ENCODE results near the gene TMEM53. TPM values are rescaled to one million over a fixed set of nuclear protein-coding genes. Genes with fewer than 3 reads are reported as not detected.

Gene TMEM53
- total RNA-seq, 2 experiments from 2014 or later = 3.0 to 3.5 TPM

GRCh38 chr1:44609768-44610526 lies 64.3 kb downstream of the TMEM53 start:
- Mint-ChIP-seq H3K27ac (no peak overlapping the region), H3K9me3 (no peaks in the 10 kb centered on the region), H3K27me3 (no peaks in the 10 kb centered on the region), H3K4me3 (no peak overlapping the region), H3K4me1 (no peaks in the 10 kb centered on the region), H3K36me3 (ENCODE audit: low read depth) (no peaks in the 10 kb centered on the region)
- POLR2A ChIA-PET = no interaction called here
- CTCF ChIA-PET = interaction anchor here (0.6 to 1.8 kb wide), 4 partner anchors 43 to 246 kb away, joined by 3 to 5 read pairs (median 4); no protein-coding TSS in a partner anchor
- DNase-seq = no peak

GRCh38 chr1:44609412-44609767 lies 64.9 kb downstream of the TMEM53 start:
- Mint-ChIP-seq H3K4me1 (no peaks in the 10 kb centered on the region), H3K27me3 (no peaks in the 10 kb centered on the region), H3K36me3 (ENCODE audit: low read depth) (no peaks in the 10 kb centered on the region), H3K4me3 (no peak overlapping the region), H3K27ac (no peak overlapping the region), H3K9me3 (no peaks in the 10 kb centered on the region)
- peak; percentile 27 for DNase-seq
- CTCF ChIA-PET = interaction anchor here (1.7 to 1.8 kb wide), 2 partner anchors 43 to 77 kb away, joined by 4 to 5 read pairs; no protein-coding TSS in a partner anchor
- POLR2A ChIA-PET = no interaction called here

GRCh38 chr1:44608141-44608540 lies 66.1 kb downstream of the TMEM53 start:
- no peaks in the 10 kb centered on the region for H3K4me1 Mint-ChIP-seq
- no peaks in the 10 kb centered on the region for H3K9me3 Mint-ChIP-seq
- no peaks in the 10 kb centered on the region for H3K36me3 Mint-ChIP-seq (ENCODE audit: low read depth)
- H3K27ac Mint-ChIP-seq = no peak overlapping the region
- ChIA-PET POLR2A (no interaction called here), CTCF (interaction anchor here (1.0 to 1.8 kb wide), 2 partner anchors 9 to 76 kb away, joined by 4 to 5 read pairs; no protein-coding TSS in a partner anchor)
- no peaks in the 10 kb centered on the region for H3K27me3 Mint-ChIP-seq
- H3K4me3 Mint-ChIP-seq = no peak overlapping the region
- DNase-seq = no peak

GRCh38 chr1:44606701-44607281 lies 67.5 kb downstream of the TMEM53 start:
- H3K27me3 Mint-ChIP-seq = no peaks in the 10 kb centered on the region
- H3K27ac Mint-ChIP-seq = no peak overlapping the region
- POLR2A ChIA-PET = no interaction called here
- H3K4me3 Mint-ChIP-seq = no peak overlapping the region
- H3K9me3 Mint-ChIP-seq = no peaks in the 10 kb centered on the region
- H3K36me3 Mint-ChIP-seq (ENCODE audit: low read depth) = no peaks in the 10 kb centered on the region
- no peak for DNase-seq
- CTCF ChIA-PET = interaction anchor here (0.6 kb wide), 1 partner anchor 128 kb away, joined by 3 read pairs; no protein-coding TSS in a partner anchor
- no peaks in the 10 kb centered on the region for H3K4me1 Mint-ChIP-seq

- POLR2A ChIA-PET = no interaction called here
- CTCF ChIA-PET = no interaction called here
Measured at GRCh38 chr1:44605914-44606615, 68.2 kb downstream of the TMEM53 start.

GRCh38 chr1:44604157-44604955 lies 69.9 kb downstream of the TMEM53 start:
- H3K4me1 Mint-ChIP-seq = no peaks in the 10 kb centered on the region
- H3K9me3 Mint-ChIP-seq = no peaks in the 10 kb centered on the region
- CTCF ChIA-PET = no interaction called here

More at GRCh38 chr1:44605914-44606615, 68.2 kb downstream of the TMEM53 start:
- no peak for DNase-seq
- no peaks in the 10 kb centered on the region for H3K27me3 Mint-ChIP-seq
- no peaks in the 10 kb centered on the region for H3K9me3 Mint-ChIP-seq
- H3K4me3 Mint-ChIP-seq = no peak overlapping the region
- no peak overlapping the region for H3K27ac Mint-ChIP-seq
- H3K36me3 Mint-ChIP-seq (ENCODE audit: low read depth) = no peaks in the 10 kb centered on the region
- no peaks in the 10 kb centered on the region for H3K4me1 Mint-ChIP-seq

GRCh38 chr1:44603718-44604117 lies 70.6 kb downstream of the TMEM53 start:
- CTCF ChIA-PET = no interaction called here
- no peaks in the 10 kb centered on the region for H3K9me3 Mint-ChIP-seq
- no peak for DNase-seq

More at GRCh38 chr1:44604157-44604955, 69.9 kb downstream of the TMEM53 start:
- no peaks in the 10 kb centered on the region for H3K36me3 Mint-ChIP-seq (ENCODE audit: low read depth)
- no peak overlapping the region for H3K27ac Mint-ChIP-seq
- POLR2A ChIA-PET = no interaction called here
- DNase-seq = no peak
- H3K27me3 Mint-ChIP-seq = no peaks in the 10 kb centered on the region
- no peak overlapping the region for H3K4me3 Mint-ChIP-seq

More at GRCh38 chr1:44603718-44604117, 70.6 kb downstream of the TMEM53 start:
- Mint-ChIP-seq H3K4me3 (no peak overlapping the region), H3K4me1 (no peaks in the 10 kb centered on the region), H3K36me3 (ENCODE audit: low read depth) (no peaks in the 10 kb centered on the region), H3K27me3 (no peaks in the 10 kb centered on the region), H3K27ac (no peak overlapping the region)
- POLR2A ChIA-PET = no interaction called here

Other genes with a start within 250 kb of the TMEM53 start
- gene ARMH1, start 233 bp upstream of the TMEM53 start, total RNA-seq = 10 to 100 TPM; 47.4 to 50.7 TPM
- not detected for gene RNU5D-1, start 56.7 kb upstream of the TMEM53 start, total RNA-seq
- gene KIF2C, start 65.4 kb upstream of the TMEM53 start, total RNA-seq = 100 to 1,000 TPM; 110 to 121 TPM
- 1,000 to 10,000 TPM; 1,879 to 1,968 TPM for gene RPS8, start 101.1 kb upstream of the TMEM53 start, total RNA-seq
- under 1 TPM; 0.42 to 0.55 TPM for gene BEST4, start 113.7 kb upstream of the TMEM53 start, total RNA-seq
- gene PLK3, start 125.9 kb upstream of the TMEM53 start, total RNA-seq = 10 to 100 TPM; 54.3 to 57.5 TPM
- gene DYNLT4, start 132.9 kb upstream of the TMEM53 start, total RNA-seq = under 1 TPM; 0.47 to 0.83 TPM
- gene BTBD19, start 134.0 kb upstream of the TMEM53 start, total RNA-seq = 1 to 10 TPM; 6.0 to 7.7 TPM
- under 1 TPM; 0.92 to 0.94 TPM for gene PTCH2, start 168.8 kb upstream of the TMEM53 start, total RNA-seq

Measured in activated CD4-positive, alpha-beta T cell treated with anti-CD3 and anti-CD28 coated beads, Interleukin-2, amount 10 ng/mL, durations not matched to agents 7 days and 5 days (primary cell).